Measurements from ENCODE around the gene CHEK2. TPM values are rescaled to one million over a fixed set of nuclear protein-coding genes. Genes with fewer than 3 reads are reported as not detected.

CHEK2 gene
- total and polyA plus RNA-seq, 10 of the 15 experiments (the other 5 are each of a cell fraction or from before 2014, with no cell fraction given), result 15.7 to 59.7 (median 22.7) TPM

DNA sequence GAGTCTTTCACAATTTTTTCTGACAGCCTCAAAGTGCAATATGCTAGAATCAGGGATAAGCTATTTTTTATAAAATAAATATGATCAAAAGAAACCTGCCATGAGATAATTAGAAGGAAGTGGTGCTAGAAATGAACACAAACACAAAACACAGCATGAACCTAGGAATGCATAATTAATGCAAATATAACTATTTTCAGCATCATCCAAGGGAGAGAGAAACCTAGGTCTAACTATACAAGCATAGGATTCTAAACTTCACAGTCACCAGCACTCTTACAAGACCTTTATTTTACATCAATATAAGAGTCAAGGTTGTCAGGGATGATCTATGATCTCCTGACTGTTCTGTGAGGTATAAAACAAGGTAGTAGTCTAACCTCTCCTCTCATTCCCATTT lies 91.2 kb downstream of the CHEK2 start:
- no peak for DNase-seq (ENCODE audit: low read depth, low spot score)
- POLR2A ChIA-PET, result no interaction called here
- CTCF ChIA-PET, result no interaction called here
- BruUV-seq (replicated peaks), result no TSS peak
- Histone ChIP-seq H3K4me3 (no peak overlapping the region), H2AFZ (ENCODE audit: control insufficient read depth, low read depth, low read length) (no peak overlapping the region), H4K20me1 (ENCODE audit: control insufficient read depth, insufficient read depth) (no peaks in the 10 kb centered on the region), H3K27me3 (replicated peaks in 1 of 2; ENCODE audit: control insufficient read depth in 2 of 2, insufficient read depth in 2 of 2, low read length in 1 of 2) (no peaks in the 10 kb centered on the region; a peak in 1 of 4 replicates), H3K36me3 (ENCODE audit: control insufficient read depth in 2 of 2, insufficient read depth in 2 of 2, low read length in 1 of 2) (no peaks in the 10 kb centered on the region), H3K9me3 (replicated peaks; ENCODE audit: control insufficient read depth, insufficient read depth, low read length) (no peaks in the 10 kb centered on the region), H3K4me2 (ENCODE audit: control insufficient read depth, insufficient read depth) (no peak overlapping the region), H3K79me2 (ENCODE audit: control insufficient read depth, insufficient read depth, low read length) (no peaks in the 10 kb centered on the region), H3K4me1 (ENCODE audit: control insufficient read depth, insufficient read depth, low read length) (no peaks in the 10 kb centered on the region), H3K27ac (ENCODE audit: control insufficient read depth, insufficient read depth) (no peak overlapping the region), H3K9ac (ENCODE audit: control insufficient read depth, insufficient read depth, low read length) (no peak overlapping the region)
- ATAC-seq, result no peak
- no peak for FAIRE-seq
- SMC1A ChIA-PET (ENCODE audit: uncharacterized antibody, unreplicated experiment), result no interaction called here
- intact Hi-C loops (cut with micrococcal nuclease; ENCODE audit: unreplicated experiment) (no loop called here), in situ Hi-C loops (cut with MboI) (loop anchor here (5.0 kb wide), 1 partner anchor 42 kb away; no protein-coding TSS in a partner anchor)
- RAD21 ChIA-PET (ENCODE audit: unreplicated experiment), result no interaction called here
- TF ChIP-seq POLR2A (IDR thresholded peaks at IDR 0.05; ENCODE audit: low read depth, low read length) (no peak), HSF1 (IDR thresholded peaks at IDR 0.05; ENCODE audit: low read depth, low read length) (no peak), KLF5 (IDR thresholded peaks at IDR 0.05; ENCODE audit: partially characterized antibody) (no peak), SREBF2 (IDR thresholded peaks at IDR 0.05; ENCODE audit: low read length) (no peak), EZH2 (IDR thresholded peaks at IDR 0.05; ENCODE audit: borderline replicate concordance, control insufficient read depth, low read depth, low read length) (no peak), SMARCA5 (IDR thresholded peaks at IDR 0.05) (no peak), BMI1 (IDR thresholded peaks at IDR 0.05; ENCODE audit: borderline replicate concordance) (no peak), E4F1 (IDR thresholded peaks at IDR 0.05; ENCODE audit: borderline replicate concordance, partially characterized antibody) (no peak), ATF3 (IDR thresholded peaks at IDR 0.05; ENCODE audit: borderline replicate concordance, extremely low read depth, low read depth, low read length) (no peak), ELK1 (IDR thresholded peaks at IDR 0.05; ENCODE audit: low read depth, low read length) (no peak), ZNF592 (IDR thresholded peaks at IDR 0.05) (no peak)

Data from GM12878 (cell line).